Mesothelial cell of epicardium (in vitro differentiated cells): Measurements from ENCODE around the gene KCNB1. TPM values are rescaled to one million over a fixed set of nuclear protein-coding genes. Genes with fewer than 3 reads are reported as not detected.

Experiments used
- DNase-seq, 2 experiments: peaks; one replicate each; pipeline ENCODE4 v3.0.0; 2021; ENCODE audit warnings: low spot score in 2 of 2; ENCODE audit not compliant: unreplicated experiment in 2 of 2
- H3K27ac Mint-ChIP-seq: 2 replicates; pipeline ENCODE4 v1.8.0; 2021; ENCODE audit warnings: mixed read lengths
- H3K27me3 Mint-ChIP-seq: 2 replicates; pipeline ENCODE4 v1.8.0; 2021; ENCODE audit warnings: low read depth, mixed read lengths
- H3K36me3 Mint-ChIP-seq: 2 replicates; pipeline ENCODE4 v1.8.0; 2021; ENCODE audit warnings: mixed read lengths
- H3K4me1 Mint-ChIP-seq: 2 replicates; pipeline ENCODE4 v1.8.0; 2021; ENCODE audit warnings: mixed read lengths
- H3K4me3 Mint-ChIP-seq: 2 replicates; pipeline ENCODE4 v1.8.0; 2021; ENCODE audit warnings: mild to moderate bottlenecking, moderate library complexity, mixed read lengths
- H3K9me3 Mint-ChIP-seq: 2 replicates; pipeline ENCODE4 v1.8.0; 2021; ENCODE audit warnings: mixed read lengths
- total RNA-seq: library from RNA; stranded (reverse); gene quantifications from 3 replicates; pipeline ENCODE4 v1.2.1, GENCODE V29; 2021
- TF ChIP-seq, protein P1 (sequence below): fragments of 200-600 bp; sonication (generic); IDR thresholded peaks from one replicate; pipeline ENCODE4 v1.5.0; 2021; ENCODE audit warnings: antibody characterized with exemption; ENCODE audit not compliant: unreplicated experiment

Gene KCNB1
- total RNA-seq, 1 donor from 2014 or later: 0.51 TPM

DNA sequence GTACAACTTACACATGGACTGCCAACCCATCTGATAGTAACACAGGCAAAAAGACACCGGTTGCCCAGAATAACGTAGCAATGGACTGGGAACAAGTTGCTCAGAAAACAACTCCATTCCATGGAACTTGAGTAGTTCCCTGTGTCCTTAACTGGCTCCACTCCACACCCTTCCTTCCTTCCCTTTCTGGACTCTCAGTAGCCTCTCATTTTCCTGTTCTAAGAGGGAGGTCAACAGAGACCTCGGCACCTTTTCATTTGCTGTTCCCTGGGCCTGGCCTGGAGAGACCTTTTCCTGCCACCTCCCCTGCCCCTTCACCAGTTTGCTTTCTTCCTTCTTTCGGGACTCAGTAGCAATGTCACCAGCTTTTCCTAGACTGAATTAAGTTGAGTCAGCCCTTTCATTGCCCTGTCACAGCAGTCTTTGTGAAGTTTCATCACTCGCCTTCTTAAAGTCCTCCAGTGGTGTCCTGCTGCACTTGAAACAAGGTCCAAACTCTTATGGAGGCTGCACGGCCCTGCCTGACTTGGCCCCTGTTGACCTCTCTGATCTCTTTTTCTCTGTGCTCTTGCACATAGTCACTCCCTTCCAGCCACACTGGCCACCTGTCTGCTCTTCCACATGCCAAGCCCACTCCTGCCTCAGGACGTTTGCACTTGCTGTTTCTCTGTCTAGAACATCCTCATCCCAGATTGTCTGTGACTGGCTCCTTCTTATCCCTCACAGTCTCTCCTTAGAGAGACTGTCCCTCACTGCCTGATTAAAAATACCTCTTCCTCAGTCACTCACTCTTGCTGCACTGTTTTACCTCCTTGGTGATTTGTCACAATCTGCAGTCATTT, 90.8 kb downstream of the KCNB1 start:
- no peak for DNase-seq
- Mint-ChIP-seq H3K4me3 (no peak overlapping the region), H3K9me3 (no peaks in the 10 kb centered on the region), H3K27ac (no peak overlapping the region), H3K4me1 (peaks cover 12% of the 10 kb centered on the region), H3K36me3 (no peaks in the 10 kb centered on the region), H3K27me3 (peaks cover 35% of the 10 kb centered on the region)
- TF ChIP-seq, protein P1, sequence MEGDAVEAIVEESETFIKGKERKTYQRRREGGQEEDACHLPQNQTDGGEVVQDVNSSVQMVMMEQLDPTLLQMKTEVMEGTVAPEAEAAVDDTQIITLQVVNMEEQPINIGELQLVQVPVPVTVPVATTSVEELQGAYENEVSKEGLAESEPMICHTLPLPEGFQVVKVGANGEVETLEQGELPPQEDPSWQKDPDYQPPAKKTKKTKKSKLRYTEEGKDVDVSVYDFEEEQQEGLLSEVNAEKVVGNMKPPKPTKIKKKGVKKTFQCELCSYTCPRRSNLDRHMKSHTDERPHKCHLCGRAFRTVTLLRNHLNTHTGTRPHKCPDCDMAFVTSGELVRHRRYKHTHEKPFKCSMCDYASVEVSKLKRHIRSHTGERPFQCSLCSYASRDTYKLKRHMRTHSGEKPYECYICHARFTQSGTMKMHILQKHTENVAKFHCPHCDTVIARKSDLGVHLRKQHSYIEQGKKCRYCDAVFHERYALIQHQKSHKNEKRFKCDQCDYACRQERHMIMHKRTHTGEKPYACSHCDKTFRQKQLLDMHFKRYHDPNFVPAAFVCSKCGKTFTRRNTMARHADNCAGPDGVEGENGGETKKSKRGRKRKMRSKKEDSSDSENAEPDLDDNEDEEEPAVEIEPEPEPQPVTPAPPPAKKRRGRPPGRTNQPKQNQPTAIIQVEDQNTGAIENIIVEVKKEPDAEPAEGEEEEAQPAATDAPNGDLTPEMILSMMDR: no peak

DNA sequence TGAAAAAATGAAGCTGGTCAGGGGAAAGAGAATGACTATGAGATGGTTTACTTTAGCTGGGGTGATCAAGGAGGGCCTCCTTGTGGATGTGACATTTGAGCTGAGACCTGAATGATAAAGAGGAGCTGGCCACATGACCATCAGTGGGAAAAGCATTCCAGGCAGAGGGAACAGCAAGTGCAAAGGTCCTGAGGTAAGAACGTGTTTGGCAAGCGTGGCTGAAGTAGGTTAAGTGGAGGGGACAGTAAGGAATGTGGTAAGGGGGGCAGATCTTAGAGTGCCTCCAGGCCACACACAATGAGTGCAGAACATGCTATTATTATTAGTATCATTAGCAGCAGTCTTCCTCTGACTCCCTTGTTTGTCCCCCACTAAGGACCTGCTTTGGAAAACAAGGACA, 92.6 kb downstream of the KCNB1 start:
- peaks cover 32% of the 10 kb centered on the region for H3K27me3 Mint-ChIP-seq
- no peaks in the 10 kb centered on the region for H3K9me3 Mint-ChIP-seq
- no peak overlapping the region for H3K4me3 Mint-ChIP-seq
- no peaks in the 10 kb centered on the region for H3K36me3 Mint-ChIP-seq
- TF ChIP-seq, protein P1: no peak
- no peak for DNase-seq
- H3K4me1 Mint-ChIP-seq: peaks cover 12% of the 10 kb centered on the region
- no peak overlapping the region for H3K27ac Mint-ChIP-seq

DNA sequence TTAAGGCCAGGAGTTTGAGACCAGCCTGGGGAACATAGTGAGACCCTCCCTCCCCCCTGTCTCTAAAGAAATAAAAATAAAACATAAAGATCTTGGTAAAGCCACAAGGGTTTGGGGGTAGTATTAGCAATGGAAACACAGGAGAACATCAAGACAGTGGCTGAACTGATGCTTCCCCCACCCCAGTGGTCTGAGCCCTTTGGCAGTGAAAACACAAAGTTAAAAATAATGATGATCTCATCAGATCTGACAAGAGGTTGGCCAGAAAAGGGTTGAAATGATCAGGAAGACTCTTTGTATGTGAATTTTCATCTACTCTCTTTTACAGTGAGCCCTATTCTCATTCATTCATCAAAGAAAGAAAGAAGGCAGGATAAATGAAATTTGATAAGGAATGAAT, 93.7 kb downstream of the KCNB1 start:
- Mint-ChIP-seq H3K4me3 (no peak overlapping the region), H3K27ac (no peak overlapping the region), H3K36me3 (no peaks in the 10 kb centered on the region), H3K27me3 (peaks cover 31% of the 10 kb centered on the region), H3K4me1 (peaks cover 12% of the 10 kb centered on the region), H3K9me3 (no peaks in the 10 kb centered on the region)
- DNase-seq: no peak
- TF ChIP-seq, protein P1: no peak

DNA sequence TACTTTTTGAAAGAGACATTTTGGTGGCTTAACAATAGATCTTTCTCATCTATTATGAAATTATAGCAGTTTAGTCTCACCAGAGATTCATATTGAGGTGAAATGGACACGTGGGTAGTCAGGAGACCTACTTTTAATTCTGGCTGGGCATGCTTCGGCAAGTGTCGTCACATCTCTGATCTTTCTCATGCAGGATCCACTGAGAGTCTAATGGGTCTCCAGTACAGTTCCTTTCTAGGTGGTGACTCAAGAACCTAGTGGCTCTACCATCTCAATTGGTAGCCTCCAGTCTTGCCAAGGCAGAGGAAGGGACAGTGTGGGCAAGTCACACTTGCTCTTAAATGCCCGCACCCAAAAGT, 94.9 kb downstream of the KCNB1 start:
- Mint-ChIP-seq H3K27me3 (peaks cover 29% of the 10 kb centered on the region), H3K27ac (no peak overlapping the region), H3K36me3 (no peaks in the 10 kb centered on the region), H3K4me1 (peaks cover 12% of the 10 kb centered on the region), H3K4me3 (no peak overlapping the region), H3K9me3 (no peaks in the 10 kb centered on the region)
- no peak for DNase-seq
- TF ChIP-seq, protein P1: no peak

DNA sequence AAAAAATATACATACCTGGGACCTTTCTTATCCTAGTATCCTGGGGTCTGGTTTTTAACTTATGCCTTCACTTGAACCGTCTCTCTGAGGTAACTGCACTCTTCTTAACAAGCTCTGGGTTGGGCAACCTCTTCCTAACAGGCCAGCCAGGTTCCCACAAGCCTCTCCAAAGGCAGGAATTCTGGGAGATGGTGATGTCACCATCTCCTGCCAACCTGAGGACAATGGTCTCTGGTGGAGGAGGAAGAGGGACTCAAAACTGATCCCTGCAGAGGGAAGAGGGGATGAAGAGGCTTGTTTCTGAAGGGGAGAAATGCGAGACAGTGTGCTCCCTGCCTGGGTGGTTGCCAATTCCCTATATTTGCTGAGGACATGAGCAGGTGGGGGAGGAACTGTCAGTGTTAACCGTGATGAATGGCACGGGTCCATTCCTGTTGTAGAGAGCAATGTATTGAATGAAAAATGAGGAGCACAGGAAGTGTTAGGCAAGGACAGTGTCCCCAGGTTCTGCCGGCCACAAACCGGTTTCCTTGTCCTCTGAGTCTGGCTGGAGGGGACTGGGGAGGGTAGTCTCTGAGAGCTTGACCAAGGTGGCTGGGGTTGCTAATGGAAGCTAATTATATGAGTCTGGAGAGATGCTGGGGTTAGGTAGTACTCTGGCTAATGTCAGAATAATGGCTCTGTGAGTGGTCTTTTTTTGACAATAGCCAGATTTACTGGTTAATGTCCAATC, 95.5 kb downstream of the KCNB1 start:
- DNase-seq: no peak
- H3K9me3 Mint-ChIP-seq: no peaks in the 10 kb centered on the region
- H3K4me3 Mint-ChIP-seq: no peak overlapping the region
- TF ChIP-seq, protein P1: no peak
- H3K4me1 Mint-ChIP-seq: peaks cover 12% of the 10 kb centered on the region
- no peaks in the 10 kb centered on the region for H3K36me3 Mint-ChIP-seq
- no peak overlapping the region for H3K27ac Mint-ChIP-seq
- H3K27me3 Mint-ChIP-seq: peaks cover 25% of the 10 kb centered on the region
